AG08396 (cell line): Measurements from ENCODE around the gene RNF217.
A peak's percentile ranks its signal among the peaks of the same experiment; 100 is the strongest.
"Not testable (repeated sequence)": the region's sequence is repeated elsewhere in the genome, so short reads cannot be mapped to it uniquely, and the experiment has no call there.

ENCODE experiments used
- DNase-seq: peaks from one replicate; pipeline ENCODE4 v3.0.0; 2012; ENCODE audit warnings: low spot score, mixed read lengths

Gene RNF217

DNA sequence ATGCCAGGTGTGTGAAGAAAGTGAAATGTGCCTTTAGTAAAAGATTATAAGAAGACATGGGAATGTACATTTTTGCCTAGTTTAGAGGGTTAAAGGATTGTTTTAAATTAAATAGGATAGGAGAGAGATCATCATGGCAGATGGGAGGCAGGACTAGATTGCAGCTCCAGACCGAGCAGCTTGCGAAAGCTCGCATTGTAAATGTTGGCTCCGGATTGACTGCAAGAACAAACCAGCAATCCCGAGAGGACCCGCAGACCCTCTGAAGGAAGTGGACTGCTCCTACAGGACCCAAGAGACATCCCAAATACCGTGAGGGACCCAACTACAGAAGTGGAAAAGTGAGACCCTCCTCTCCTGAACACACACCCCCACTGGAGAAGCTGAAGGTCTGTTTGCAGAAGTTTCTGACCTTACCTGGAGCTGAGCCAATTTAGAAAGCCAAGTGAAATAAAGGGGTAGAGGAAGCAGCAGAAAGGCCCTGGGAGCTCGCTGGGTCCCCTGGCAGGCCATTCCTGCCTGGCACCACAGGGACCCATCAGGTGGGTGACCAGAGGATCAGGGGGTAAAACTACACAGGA lies 161.3 kb downstream of the RNF217 start:
- DNase-seq, result no peak

DNA sequence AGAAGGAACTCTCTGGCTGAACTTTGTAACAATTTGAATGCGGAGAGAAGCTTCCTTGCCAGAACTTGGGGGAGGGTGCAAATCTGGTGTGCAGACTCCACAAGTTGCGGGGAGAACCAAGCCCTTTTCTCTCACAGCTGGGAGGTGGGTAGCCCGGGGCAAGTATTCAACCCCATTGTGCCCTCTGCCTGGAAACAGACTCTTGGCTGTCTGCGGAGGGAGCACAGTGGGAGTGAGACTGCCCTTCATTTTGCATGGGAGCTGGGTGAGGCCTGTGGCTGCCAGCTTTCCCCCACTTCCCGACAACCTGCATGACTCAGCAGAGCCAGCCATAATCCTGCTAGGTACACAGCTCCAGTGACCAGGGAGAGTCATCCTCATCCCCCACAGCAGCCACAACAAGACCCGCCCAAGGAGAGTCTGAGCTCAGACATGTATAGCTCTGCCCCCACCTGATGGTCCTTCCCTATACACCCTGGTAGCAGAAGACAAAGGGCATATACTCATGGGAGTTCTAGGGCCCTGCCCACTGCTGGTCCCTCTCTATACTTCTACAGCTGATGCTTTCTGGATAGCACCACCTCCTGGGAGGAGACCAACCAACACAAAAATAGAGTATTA lies 161.9 kb downstream of the RNF217 start:
- no peak for DNase-seq

DNA sequence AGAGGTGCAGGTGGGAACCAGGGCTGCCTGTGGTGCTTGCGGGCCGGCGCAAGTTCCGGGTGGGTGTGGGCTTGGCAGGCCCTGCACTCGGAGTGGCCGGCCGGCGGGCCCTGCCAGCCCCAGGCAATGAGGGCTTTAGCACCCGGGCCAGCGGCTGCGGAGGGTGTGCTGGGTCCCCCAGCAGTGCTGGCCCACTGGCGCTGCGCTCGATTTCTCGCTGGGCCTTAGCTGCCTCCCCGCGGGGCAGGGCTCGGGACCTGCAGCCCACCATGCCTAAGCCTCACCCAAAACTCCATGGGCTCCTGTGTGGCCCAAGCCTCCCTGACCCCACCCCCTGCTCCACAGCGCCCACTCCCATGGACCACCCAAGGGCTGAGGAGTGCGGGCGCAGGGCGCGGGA lies 163.6 kb downstream of the RNF217 start:
- DNase-seq, result not testable (repeated sequence)

DNA sequence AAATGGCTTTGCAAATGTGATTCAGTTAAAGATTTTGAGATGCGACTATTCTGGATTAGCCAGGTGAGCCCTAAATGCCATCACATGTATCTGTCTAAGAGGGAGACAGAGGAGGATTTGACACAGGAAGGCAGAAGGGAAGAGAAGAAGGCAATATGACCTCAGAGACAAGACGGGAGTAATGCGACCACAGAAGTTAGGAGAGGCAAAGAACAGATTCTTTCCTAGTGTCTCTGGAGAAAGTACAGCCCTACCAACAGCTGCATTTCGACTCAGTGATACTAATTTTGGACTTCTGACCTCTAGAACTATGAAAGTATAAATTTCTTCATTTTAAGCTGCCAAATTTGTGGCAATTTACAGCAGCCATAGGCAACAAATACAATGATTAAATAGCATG lies 167.1 kb downstream of the RNF217 start:
- no peak for DNase-seq

DNA sequence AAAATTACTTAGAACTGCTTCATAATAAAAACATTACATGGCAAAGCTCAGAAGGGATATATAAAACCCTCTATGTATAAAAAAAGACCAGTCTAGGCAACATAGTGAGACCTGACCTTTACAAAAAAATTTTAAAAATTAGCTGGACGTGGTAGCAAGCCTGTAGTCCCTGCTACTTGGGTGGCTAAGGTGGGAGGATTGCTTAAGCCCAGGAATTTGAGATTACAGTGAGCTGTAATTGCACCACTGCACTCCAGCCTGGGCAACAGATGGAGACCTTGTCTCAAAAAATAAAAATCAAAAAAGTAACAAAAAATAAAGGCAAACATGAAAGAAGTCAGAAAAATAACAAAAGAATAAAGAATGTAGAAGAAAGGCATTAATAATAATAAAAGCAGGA lies 169.8 kb downstream of the RNF217 start:
- DNase-seq, result no peak

DNA sequence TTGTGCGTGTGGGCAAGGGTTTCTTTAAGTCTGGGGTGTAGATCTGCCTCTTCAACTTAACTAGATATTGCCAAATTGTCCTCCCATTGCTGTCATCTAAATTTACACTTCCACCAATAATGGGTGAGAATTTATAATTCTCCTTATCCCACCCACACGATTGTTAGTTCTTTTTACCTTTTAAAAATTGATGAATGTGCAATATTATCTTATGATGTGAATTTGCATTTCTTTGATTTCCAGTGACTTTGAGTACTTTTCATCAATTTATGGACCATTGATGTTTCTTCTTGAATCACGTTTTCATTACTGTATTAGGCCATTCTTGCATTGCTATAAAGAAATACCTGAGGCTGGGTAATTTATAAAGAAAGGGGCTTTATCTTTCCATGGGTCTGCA lies 174.1 kb downstream of the RNF217 start:
- DNase-seq, result no peak

DNA sequence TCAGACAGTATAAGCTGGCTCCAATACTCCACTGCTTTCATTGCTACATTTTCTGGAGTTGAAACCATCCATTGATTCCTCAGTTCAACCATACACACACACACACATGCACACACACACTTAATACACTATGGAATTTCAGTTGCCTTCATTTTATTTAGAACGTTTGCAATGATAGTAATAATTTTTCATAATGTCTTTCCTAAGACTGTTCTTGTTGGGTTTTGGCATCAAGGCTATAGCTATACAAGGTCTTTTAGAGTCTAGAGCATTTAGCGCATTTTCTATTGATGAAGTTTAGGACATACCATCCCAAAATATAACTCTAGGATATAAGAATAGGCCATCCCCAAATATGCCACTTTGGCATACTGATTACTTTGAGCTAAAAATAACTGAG lies 175.8 kb downstream of the RNF217 start:
- DNase-seq, result no peak

DNA sequence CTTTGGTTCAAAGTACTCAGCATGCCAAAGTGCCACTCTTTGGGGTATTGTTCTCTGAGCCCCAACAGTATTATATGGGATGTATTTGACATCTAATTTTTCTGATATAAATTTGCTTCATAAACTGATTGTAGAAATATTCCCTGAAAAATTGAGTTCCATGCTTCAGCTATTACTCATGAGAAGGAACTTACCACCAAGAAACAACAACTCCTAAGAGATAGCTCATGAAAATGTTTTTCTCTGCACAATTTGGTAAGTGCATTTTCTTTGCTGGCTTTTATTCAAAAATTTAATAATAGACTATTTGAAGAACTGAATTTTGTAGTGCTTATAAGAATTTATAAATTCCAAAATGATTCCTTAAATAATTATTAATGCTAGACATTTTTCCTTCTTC lies 178.6 kb downstream of the RNF217 start:
- peak; percentile 24 for DNase-seq
